Mononuclear cell (primary cell): ENCODE data around the gene MAP3K5. TPM values are rescaled to one million over a fixed set of nuclear protein-coding genes. Genes with fewer than 3 reads are reported as not detected.
"Not testable (repeated sequence)": the region's sequence is repeated elsewhere in the genome, so short reads cannot be mapped to it uniquely, and the experiment has no call there.

Source experiments
- H3K27me3 ChIP-seq: 2 replicates; pipeline ENCODE4 v1.6.0; 2011; ENCODE audit warnings: low read length, control low read depth; ENCODE audit not compliant: insufficient read depth
- H3K4me1 ChIP-seq: 2 replicates; pipeline ENCODE4 v1.5.1; 2011; ENCODE audit warnings: mild to moderate bottlenecking, low read length, control low read depth; ENCODE audit not compliant: insufficient read depth
- H3K4me3 ChIP-seq: 2 replicates; pipeline ENCODE4 v1.5.1; 2011; ENCODE audit warnings: mild to moderate bottlenecking, low read length, moderate library complexity
- H3K9me3 ChIP-seq: 2 replicates; pipeline ENCODE4 v1.5.1; 2011; ENCODE audit warnings: low read depth, mild to moderate bottlenecking, control low read depth, low read length
- total RNA-seq: library from RNA; depleted of rRNA; stranded (reverse); fragments of >200 nt; gene quantifications from one replicate; pipeline ENCODE4 v1.2.3, GENCODE V29; 2012

The MAP3K5 gene
- total RNA-seq, 1 donor, result 27.8 TPM

- H3K9me3 ChIP-seq, H3K27me3 ChIP-seq, H3K4me3 ChIP-seq, H3K4me1 ChIP-seq: not testable (repeated sequence)
These were observed 104.4 kb downstream of the MAP3K5 start for GRCh38 chr6:136687894-136688293.

GRCh38 chr6:136685540-136686108, 106.7 kb downstream of the MAP3K5 start:
- no peak overlapping the region for H3K4me3 ChIP-seq
- H3K27me3 ChIP-seq, result no peaks in the 10 kb centered on the region
- H3K9me3 ChIP-seq, result no peaks in the 10 kb centered on the region
- peaks cover 10% of the 10 kb centered on the region for H3K4me1 ChIP-seq

GRCh38 chr6:136684466-136684865, 107.8 kb downstream of the MAP3K5 start:
- H3K4me3 ChIP-seq, result no peak overlapping the region
- no peaks in the 10 kb centered on the region for H3K27me3 ChIP-seq
- peaks cover 10% of the 10 kb centered on the region for H3K4me1 ChIP-seq
- no peaks in the 10 kb centered on the region for H3K9me3 ChIP-seq

GRCh38 chr6:136683209-136683941, 108.9 kb downstream of the MAP3K5 start:
- Histone ChIP-seq H3K27me3 (no peaks in the 10 kb centered on the region), H3K4me3 (no peak overlapping the region), H3K4me1 (peaks cover 10% of the 10 kb centered on the region), H3K9me3 (no peaks in the 10 kb centered on the region)

- no peaks in the 10 kb centered on the region for H3K27me3 ChIP-seq
- no peak overlapping the region for H3K4me3 ChIP-seq
- no peaks in the 10 kb centered on the region for H3K9me3 ChIP-seq
- peaks cover 10% of the 10 kb centered on the region for H3K4me1 ChIP-seq
These were observed 110.0 kb downstream of the MAP3K5 start for GRCh38 chr6:136682292-136682691.

- no peak overlapping the region for H3K4me3 ChIP-seq
- H3K9me3 ChIP-seq, result no peaks in the 10 kb centered on the region
- no peaks in the 10 kb centered on the region for H3K4me1 ChIP-seq
- H3K27me3 ChIP-seq, result no peaks in the 10 kb centered on the region
These were observed 114.5 kb downstream of the MAP3K5 start for GRCh38 chr6:136677822-136678221.

GRCh38 chr6:136677344-136677743, 114.9 kb downstream of the MAP3K5 start:
- no peaks in the 10 kb centered on the region for H3K9me3 ChIP-seq
- H3K27me3 ChIP-seq, result no peaks in the 10 kb centered on the region
- no peaks in the 10 kb centered on the region for H3K4me1 ChIP-seq
- H3K4me3 ChIP-seq, result no peak overlapping the region

- H3K27me3 ChIP-seq, result no peaks in the 10 kb centered on the region
- H3K4me3 ChIP-seq, result no peak overlapping the region
- no peaks in the 10 kb centered on the region for H3K9me3 ChIP-seq
- no peaks in the 10 kb centered on the region for H3K4me1 ChIP-seq
These were observed 116.2 kb downstream of the MAP3K5 start for GRCh38 chr6:136676075-136676474.

- no peaks in the 10 kb centered on the region for H3K4me1 ChIP-seq
- no peak overlapping the region for H3K4me3 ChIP-seq
- H3K9me3 ChIP-seq, result no peaks in the 10 kb centered on the region
- no peaks in the 10 kb centered on the region for H3K27me3 ChIP-seq
These were observed 118.7 kb downstream of the MAP3K5 start for GRCh38 chr6:136673571-136673970.

GRCh38 chr6:136672144-136672543, 120.1 kb downstream of the MAP3K5 start:
- no peaks in the 10 kb centered on the region for H3K27me3 ChIP-seq
- H3K4me1 ChIP-seq, result no peaks in the 10 kb centered on the region
- no peaks in the 10 kb centered on the region for H3K9me3 ChIP-seq
- no peak overlapping the region for H3K4me3 ChIP-seq

GRCh38 chr6:136669299-136669699, 123.0 kb downstream of the MAP3K5 start:
- no peak overlapping the region for H3K4me3 ChIP-seq
- no peaks in the 10 kb centered on the region for H3K4me1 ChIP-seq
- no peaks in the 10 kb centered on the region for H3K9me3 ChIP-seq
- no peaks in the 10 kb centered on the region for H3K27me3 ChIP-seq

- H3K4me1 ChIP-seq, result no peaks in the 10 kb centered on the region
- no peaks in the 10 kb centered on the region for H3K27me3 ChIP-seq
- H3K4me3 ChIP-seq, result no peak overlapping the region
- H3K9me3 ChIP-seq, result no peaks in the 10 kb centered on the region
These were observed 123.7 kb downstream of the MAP3K5 start for GRCh38 chr6:136668571-136668970.

- Histone ChIP-seq H3K4me1 (no peaks in the 10 kb centered on the region), H3K9me3 (no peaks in the 10 kb centered on the region), H3K27me3 (no peaks in the 10 kb centered on the region), H3K4me3 (no peak overlapping the region)
These were observed 126.2 kb downstream of the MAP3K5 start for GRCh38 chr6:136666041-136666440.

- Histone ChIP-seq H3K27me3 (no peaks in the 10 kb centered on the region), H3K4me1 (no peaks in the 10 kb centered on the region), H3K9me3 (no peaks in the 10 kb centered on the region), H3K4me3 (no peak overlapping the region)
These were observed 129.7 kb downstream of the MAP3K5 start for GRCh38 chr6:136662347-136663237.

- Histone ChIP-seq H3K4me3 (no peak overlapping the region), H3K9me3 (no peaks in the 10 kb centered on the region), H3K27me3 (no peaks in the 10 kb centered on the region), H3K4me1 (no peaks in the 10 kb centered on the region)
These were observed 131.6 kb downstream of the MAP3K5 start for GRCh38 chr6:136660727-136661126.
